WTC11 (cell line): ENCODE measurements around the gene ARHGAP15. TPM values are rescaled to one million over a fixed set of nuclear protein-coding genes. Genes with fewer than 3 reads are reported as not detected.

Experiments
- ATAC-seq: fragments of 200-7000 bp; cut with Tn5 transposase; 2 replicates; pipeline ENCODE4 v1.10.0; 2021; ENCODE audit warnings: mild to moderate bottlenecking, moderate library complexity
- CTCF ChIA-PET: fragments of 300-600 bp; sonication (Branson Sonifier 250); formaldehyde crosslinking; loops from one replicate; lab custom pipeline; 2021; ENCODE audit warnings: antibody characterized with exemption; lab: Charles Lee
- POLR2A ChIA-PET: fragments of 350-600 bp; sonication (Branson Sonifier 250); formaldehyde crosslinking; loops from one replicate; lab custom pipeline; 2021; ENCODE audit warnings: antibody characterized with exemption; lab: Charles Lee
- DNase-seq: peaks from one replicate; pipeline ENCODE4 v3.0.0; 2021; ENCODE audit warnings: low spot score
- H3K27ac Mint-ChIP-seq: 2 replicates; pipeline ENCODE4 v1.8.0; 2021; ENCODE audit warnings: mixed read lengths
- H3K27me3 Mint-ChIP-seq: 2 replicates; pipeline ENCODE4 v1.8.0; 2021; ENCODE audit warnings: low read depth, mild to moderate bottlenecking, moderate library complexity, mixed read lengths
- H3K36me3 Mint-ChIP-seq: 2 replicates; pipeline ENCODE4 v1.8.0; 2021; ENCODE audit warnings: mixed read lengths
- H3K4me1 Mint-ChIP-seq: 2 replicates; pipeline ENCODE4 v1.8.0; 2022; ENCODE audit warnings: mixed read lengths
- H3K4me3 Mint-ChIP-seq: 2 replicates; pipeline ENCODE4 v1.8.0; 2021; ENCODE audit warnings: mild to moderate bottlenecking, moderate library complexity, mixed read lengths
- H3K9me3 Mint-ChIP-seq: 2 replicates; pipeline ENCODE4 v1.8.0; 2021; ENCODE audit warnings: mixed read lengths
- ATF1 ChIP-seq: sonication (generic); formaldehyde crosslinking; IDR thresholded peaks from 2 replicates; pipeline ENCODE4 v1.8.1; 2023; ENCODE audit warnings: mild to moderate bottlenecking, moderate library complexity, missing genetic modification reagents
- ATF6 ChIP-seq: sonication (generic); formaldehyde crosslinking; IDR thresholded peaks from 2 replicates; pipeline ENCODE4 v1.8.1; 2023; ENCODE audit warnings: mild to moderate bottlenecking, missing genetic modification reagents
- E2F1 ChIP-seq: sonication (generic); formaldehyde crosslinking; IDR thresholded peaks from 2 replicates; pipeline ENCODE4 v1.8.0; 2022; ENCODE audit warnings: mild to moderate bottlenecking, missing genetic modification reagents
- EMX1 ChIP-seq: fragments of 250-450 bp; sonication (Bioruptor Pico); IDR thresholded peaks from 2 replicates; pipeline ENCODE4 v1.8.0; 2021; ENCODE audit warnings: mild to moderate bottlenecking
- GABPB1 ChIP-seq: sonication (generic); formaldehyde crosslinking; IDR thresholded peaks from 2 replicates; pipeline ENCODE4 v1.8.1; 2023; ENCODE audit warnings: mild to moderate bottlenecking, missing genetic modification reagents
- GTF2I ChIP-seq: fragments of 250-450 bp; sonication (Bioruptor Pico); conservative IDR thresholded peaks from 2 replicates; pipeline ENCODE4 v1.4.0; 2021; ENCODE audit warnings: mild to moderate bottlenecking
- JAZF1 ChIP-seq: fragments of 250-450 bp; sonication (Bioruptor Pico); IDR thresholded peaks from 2 replicates; pipeline ENCODE4 v1.9.0; 2021; ENCODE audit warnings: moderate library complexity, mild to moderate bottlenecking, inconsistent platforms
- KAT7 ChIP-seq: sonication (generic); formaldehyde crosslinking; IDR thresholded peaks from 2 replicates; pipeline ENCODE4 v1.8.1; 2023; ENCODE audit warnings: missing genetic modification reagents, mild to moderate bottlenecking, borderline replicate concordance
- MAX ChIP-seq: sonication (generic); formaldehyde crosslinking; IDR thresholded peaks from 2 replicates; pipeline ENCODE4 v1.8.0; 2022; ENCODE audit warnings: mild to moderate bottlenecking, missing genetic modification reagents
- MXD4 ChIP-seq: fragments of 250-450 bp; sonication (Bioruptor Pico); IDR thresholded peaks from 2 replicates; pipeline ENCODE4 v1.8.0; 2021; ENCODE audit warnings: mild to moderate bottlenecking, moderate library complexity, borderline replicate concordance
- MYBL2 ChIP-seq: sonication (generic); formaldehyde crosslinking; IDR thresholded peaks from 2 replicates; pipeline ENCODE4 v1.8.1; 2023; ENCODE audit warnings: mild to moderate bottlenecking, moderate library complexity, missing genetic modification reagents
- NFATC4 ChIP-seq: fragments of 250-450 bp; sonication (Bioruptor Pico); IDR thresholded peaks from 2 replicates; pipeline ENCODE4 v1.9.0; 2021; ENCODE audit warnings: mild to moderate bottlenecking
- NR3C1 ChIP-seq: sonication (generic); formaldehyde crosslinking; conservative IDR thresholded peaks from 2 replicates; pipeline ENCODE4 v1.8.1; 2023; ENCODE audit warnings: low read depth, mild to moderate bottlenecking, missing genetic modification reagents
- RELA ChIP-seq: sonication (generic); formaldehyde crosslinking; IDR thresholded peaks from 2 replicates; pipeline ENCODE4 v1.8.1; 2022; ENCODE audit warnings: missing genetic modification reagents, mild to moderate bottlenecking, borderline replicate concordance
- SMAD3 ChIP-seq: sonication (generic); formaldehyde crosslinking; IDR thresholded peaks from 2 replicates; pipeline ENCODE4 v1.8.0; 2022; ENCODE audit warnings: missing genetic modification reagents, mild to moderate bottlenecking, borderline replicate concordance
- SOX15 ChIP-seq: fragments of 250-450 bp; sonication (Bioruptor Pico); IDR thresholded peaks from 2 replicates; pipeline ENCODE4 v1.9.0; 2021; ENCODE audit warnings: mild to moderate bottlenecking
- STAT6 ChIP-seq: sonication (generic); formaldehyde crosslinking; conservative IDR thresholded peaks from 2 replicates; pipeline ENCODE4 v1.8.1; 2023; ENCODE audit warnings: mild to moderate bottlenecking, low read depth, missing genetic modification reagents, moderate library complexity
- TP53 ChIP-seq: sonication (generic); formaldehyde crosslinking; IDR thresholded peaks from 2 replicates; pipeline ENCODE4 v1.8.1; 2023; ENCODE audit warnings: mild to moderate bottlenecking, missing genetic modification reagents
- ZNF138 ChIP-seq: sonication (generic); formaldehyde crosslinking; conservative IDR thresholded peaks from 2 replicates; pipeline ENCODE4 v1.8.1; 2022; ENCODE audit warnings: mild to moderate bottlenecking, moderate library complexity, missing genetic modification reagents
- ZNF232 ChIP-seq: sonication (generic); formaldehyde crosslinking; IDR thresholded peaks from 2 replicates; pipeline ENCODE4 v1.8.0; 2022; ENCODE audit warnings: mild to moderate bottlenecking, missing genetic modification reagents
- ZNF317 ChIP-seq: sonication (generic); formaldehyde crosslinking; IDR thresholded peaks from 2 replicates; pipeline ENCODE4 v1.8.1; 2023; ENCODE audit warnings: low read depth, mild to moderate bottlenecking, moderate library complexity, missing genetic modification reagents, borderline replicate concordance
- ZNF396 ChIP-seq: fragments of 250-450 bp; sonication (Bioruptor Pico); IDR thresholded peaks from 2 replicates; pipeline ENCODE4 v1.8.0; 2021; ENCODE audit warnings: mild to moderate bottlenecking, moderate library complexity, borderline replicate concordance
- ZNF416 ChIP-seq: fragments of 250-450 bp; sonication (Bioruptor Pico); IDR thresholded peaks from 2 replicates; pipeline ENCODE4 v1.9.0; 2021; ENCODE audit warnings: mild to moderate bottlenecking, inconsistent platforms
- ZNF671 ChIP-seq: fragments of 250-450 bp; sonication (Bioruptor Pico); IDR thresholded peaks from 2 replicates; pipeline ENCODE4 v1.8.0; 2021; ENCODE audit warnings: mild to moderate bottlenecking
- total RNA-seq: library from RNA; stranded (reverse); gene quantifications from 3 replicates; pipeline ENCODE4 v1.2.3, GENCODE V29; 2021
- TF ChIP-seq, protein P1 (sequence below): sonication (generic); formaldehyde crosslinking; conservative IDR thresholded peaks from 2 replicates; pipeline ENCODE4 v1.8.1; 2022; ENCODE audit warnings: mild to moderate bottlenecking, missing genetic modification reagents
- TF ChIP-seq, protein P2 (sequence below): fragments of 200-600 bp; IDR thresholded peaks from 2 replicates; pipeline ENCODE4 v1.8.0; 2022; ENCODE audit warnings: antibody characterized with exemption
- TF ChIP-seq, protein P3 (sequence below): sonication (generic); formaldehyde crosslinking; IDR thresholded peaks from 2 replicates; pipeline ENCODE4 v1.8.0; 2023; ENCODE audit warnings: missing genetic modification reagents

ARHGAP15 gene
- total RNA-seq, 1 experiment from 2014 or later = 0.28 TPM

GRCh38 chr2:143311426-143311825 lies 182.2 kb downstream of the ARHGAP15 start:
- Mint-ChIP-seq H3K27me3 (no peaks in the 10 kb centered on the region), H3K27ac (no peak overlapping the region), H3K36me3 (no peaks in the 10 kb centered on the region), H3K4me1 (no peaks in the 10 kb centered on the region; the same call in 1 of the 2 replicates), H3K4me3 (no peak overlapping the region), H3K9me3 (no peaks in the 10 kb centered on the region)
- DNase-seq = no peak
- CTCF ChIA-PET = no interaction called here
- POLR2A ChIA-PET = no interaction called here
- no peak for ATAC-seq
- TF ChIP-seq, protein P1, sequence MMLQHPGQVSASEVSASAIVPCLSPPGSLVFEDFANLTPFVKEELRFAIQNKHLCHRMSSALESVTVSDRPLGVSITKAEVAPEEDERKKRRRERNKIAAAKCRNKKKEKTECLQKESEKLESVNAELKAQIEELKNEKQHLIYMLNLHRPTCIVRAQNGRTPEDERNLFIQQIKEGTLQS = no peak
- TF ChIP-seq ATF6 (CRISPR knock-in tag) (no peak), GTF2I (CRISPR knock-in tag) (no peak), E2F1 (CRISPR knock-in tag) (no peak), ZNF317 (no peak), ZNF416 (CRISPR knock-in tag) (no peak), ZNF396 (CRISPR knock-in tag) (no peak), KAT7 (no peak), ATF1 (CRISPR knock-in tag) (no peak), MYBL2 (no peak), MAX (CRISPR knock-in tag) (no peak), STAT6 (no peak)
- TF ChIP-seq, protein P2, sequence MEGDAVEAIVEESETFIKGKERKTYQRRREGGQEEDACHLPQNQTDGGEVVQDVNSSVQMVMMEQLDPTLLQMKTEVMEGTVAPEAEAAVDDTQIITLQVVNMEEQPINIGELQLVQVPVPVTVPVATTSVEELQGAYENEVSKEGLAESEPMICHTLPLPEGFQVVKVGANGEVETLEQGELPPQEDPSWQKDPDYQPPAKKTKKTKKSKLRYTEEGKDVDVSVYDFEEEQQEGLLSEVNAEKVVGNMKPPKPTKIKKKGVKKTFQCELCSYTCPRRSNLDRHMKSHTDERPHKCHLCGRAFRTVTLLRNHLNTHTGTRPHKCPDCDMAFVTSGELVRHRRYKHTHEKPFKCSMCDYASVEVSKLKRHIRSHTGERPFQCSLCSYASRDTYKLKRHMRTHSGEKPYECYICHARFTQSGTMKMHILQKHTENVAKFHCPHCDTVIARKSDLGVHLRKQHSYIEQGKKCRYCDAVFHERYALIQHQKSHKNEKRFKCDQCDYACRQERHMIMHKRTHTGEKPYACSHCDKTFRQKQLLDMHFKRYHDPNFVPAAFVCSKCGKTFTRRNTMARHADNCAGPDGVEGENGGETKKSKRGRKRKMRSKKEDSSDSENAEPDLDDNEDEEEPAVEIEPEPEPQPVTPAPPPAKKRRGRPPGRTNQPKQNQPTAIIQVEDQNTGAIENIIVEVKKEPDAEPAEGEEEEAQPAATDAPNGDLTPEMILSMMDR = no peak

DNA sequence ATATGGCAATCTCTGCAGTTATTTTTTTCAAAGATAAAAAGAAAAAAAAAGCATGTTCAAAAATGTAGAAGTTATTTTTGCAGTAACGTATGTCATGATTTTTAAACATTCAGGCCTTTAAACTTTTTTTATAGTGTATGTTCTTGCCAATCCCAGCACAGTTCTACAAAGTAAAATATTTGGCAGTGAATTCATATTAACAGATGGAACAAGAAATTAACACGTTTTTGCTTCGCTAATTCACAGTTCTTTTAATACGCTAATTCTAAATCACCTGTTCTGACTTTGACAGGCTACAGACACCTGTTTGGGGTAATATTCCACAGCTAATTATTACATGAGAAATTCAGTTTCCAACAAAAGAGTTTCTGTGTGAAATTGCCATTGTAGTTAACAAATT lies 183.2 kb downstream of the ARHGAP15 start:
- POLR2A ChIA-PET = no interaction called here
- no peak overlapping the region for H3K4me3 Mint-ChIP-seq
- TF ChIP-seq ZNF232 (CRISPR knock-in tag) (no peak), JAZF1 (no peak), EMX1 (CRISPR knock-in tag) (no peak), GABPB1 (CRISPR knock-in tag) (no peak), NFATC4 (CRISPR knock-in tag) (no peak), NR3C1 (CRISPR knock-in tag) (no peak), TP53 (no peak), ZNF138 (no peak), SMAD3 (CRISPR knock-in tag) (no peak), ZNF671 (no peak), RELA (CRISPR knock-in tag) (no peak), MXD4 (CRISPR knock-in tag) (no peak), SOX15 (CRISPR knock-in tag) (no peak)
- TF ChIP-seq, protein P3, sequence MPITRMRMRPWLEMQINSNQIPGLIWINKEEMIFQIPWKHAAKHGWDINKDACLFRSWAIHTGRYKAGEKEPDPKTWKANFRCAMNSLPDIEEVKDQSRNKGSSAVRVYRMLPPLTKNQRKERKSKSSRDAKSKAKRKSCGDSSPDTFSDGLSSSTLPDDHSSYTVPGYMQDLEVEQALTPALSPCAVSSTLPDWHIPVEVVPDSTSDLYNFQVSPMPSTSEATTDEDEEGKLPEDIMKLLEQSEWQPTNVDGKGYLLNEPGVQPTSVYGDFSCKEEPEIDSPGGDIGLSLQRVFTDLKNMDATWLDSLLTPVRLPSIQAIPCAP (CRISPR knock-in tag) = no peak

More for the DNA sequence above, 183.2 kb downstream of the ARHGAP15 start:
- DNase-seq = no peak
- Mint-ChIP-seq H3K27ac (no peak overlapping the region), H3K36me3 (no peaks in the 10 kb centered on the region), H3K27me3 (no peaks in the 10 kb centered on the region), H3K4me1 (no peaks in the 10 kb centered on the region; the same call in 1 of the 2 replicates), H3K9me3 (no peaks in the 10 kb centered on the region)
- no peak for ATAC-seq
- CTCF ChIA-PET = no interaction called here
